GM15510 (cell line): ENCODE measurements around the gene LIN37.

ENCODE experiments used
- POLR2A ChIP-seq: IDR thresholded peaks from 3 replicates; pipeline ENCODE4 v1.6.1; 2011; ENCODE audit warnings: borderline replicate concordance; ENCODE audit not compliant: insufficient read length; ENCODE audit errors: extremely low read depth

Gene LIN37

GRCh38 chr19:35727053-35727955 lies 21.1 kb upstream of the LIN37 start:
- no peak for TF ChIP-seq POLR2A

- TF ChIP-seq POLR2A, result no peak
Measured at GRCh38 chr19:35727956-35728706, 20.2 kb upstream of the LIN37 start.

- no peak for TF ChIP-seq POLR2A
Measured at GRCh38 chr19:35729021-35729420, 19.4 kb upstream of the LIN37 start.

GRCh38 chr19:35729763-35730162 lies 18.6 kb upstream of the LIN37 start:
- no peak for TF ChIP-seq POLR2A

GRCh38 chr19:35730326-35730725 lies 18.1 kb upstream of the LIN37 start:
- no peak for TF ChIP-seq POLR2A

- no peak for TF ChIP-seq POLR2A
Measured at GRCh38 chr19:35731353-35731752, 17.0 kb upstream of the LIN37 start.

- TF ChIP-seq POLR2A, result no peak
Measured at GRCh38 chr19:35731779-35732405, 16.5 kb upstream of the LIN37 start.

- TF ChIP-seq POLR2A, result no peak
Measured at GRCh38 chr19:35732540-35733179, 15.7 kb upstream of the LIN37 start.

GRCh38 chr19:35733180-35734125 lies 14.9 kb upstream of the LIN37 start:
- TF ChIP-seq POLR2A, result no peak

- no peak for TF ChIP-seq POLR2A
Measured at GRCh38 chr19:35734273-35734672, 14.1 kb upstream of the LIN37 start.

GRCh38 chr19:35734889-35735288 lies 13.5 kb upstream of the LIN37 start:
- no peak for TF ChIP-seq POLR2A

- TF ChIP-seq POLR2A, result no peak
Measured at GRCh38 chr19:35736913-35737886, 11.2 kb upstream of the LIN37 start.
